Esophagus squamous epithelium (tissue), 4 donors: ENCODE data around the gene COPS9.

ENCODE experiments used
- CTCF ChIP-seq, 6 experiments: fragments of 450-650 bp in 4 of 6; fragments of 200-600 bp in 2 of 6; sonication (generic) in 2 of 6; IDR thresholded peaks; one replicate each; pipeline ENCODE4 v1.5.1; 2016 to 2019; ENCODE audit warnings: antibody characterized with exemption in 6 of 6, mild to moderate bottlenecking in 4 of 6, moderate library complexity in 4 of 6
- POLR2A ChIP-seq, 4 donors: fragments of 450-650 bp; IDR thresholded peaks; one replicate each; pipeline ENCODE4 v1.6.1; 2017; ENCODE audit warnings: antibody characterized with exemption in 4 of 4, mild to moderate bottlenecking in 4 of 4, moderate library complexity in 3 of 4

- TF ChIP-seq CTCF (IDR thresholded peaks at IDR 0.05), result no peak
- no peak for TF ChIP-seq POLR2A (IDR thresholded peaks at IDR 0.05)
These were observed 28.9 kb upstream of the COPS9 start for GRCh38 chr2:240165034-240165433.
